K562 (cell line): ENCODE data around the gene MYO1D. TPM values are rescaled to one million over a fixed set of nuclear protein-coding genes. Genes with fewer than 3 reads are reported as not detected.

Experiments used
- ATAC-seq: fragments of 200-7000 bp; cut with Tn5 transposase; 3 replicates; pipeline ENCODE4 v1.9.1; 2020; ENCODE audit warnings: moderate library complexity
- BruUV-seq: library from RNA; stranded (reverse); fragments of 400-500 nt; replicated peaks from 2 replicates; lab custom pipeline; 2021; lab: Mats Ljungman, UMichigan
- CTCF ChIA-PET: fragments of 300-600 bp; formaldehyde crosslinking; extraction: SDS; loops from one replicate; lab custom pipeline; 2021; ENCODE audit warnings: low intra/inter-chr PET ratio; lab: Yijun Ruan, JAX
- POLR2A ChIA-PET: fragments of 300-600, 350-650 bp; sonication (Branson Sonifier 250); formaldehyde crosslinking; extraction: SDS; loops from one replicate; lab custom pipeline; 2021; ENCODE audit warnings: antibody characterized with exemption, inconsistent platforms; lab: Yijun Ruan, JAX
- DNase-seq, 4 experiments: peaks; one replicate each; pipeline versions ENCODE4 v3.0.0 to v3.0.0-alpha.2; 2011 to 2018; ENCODE audit warnings: low spot score in 3 of 4, mixed read lengths in 3 of 4; ENCODE audit errors: extremely low read depth in 1 of 4
- FAIRE-seq: peaks from 2 replicates; lab custom pipeline; 2011; peaks lifted over from hg19 to GRCh38; lab: Jason Lieb, UNC
- H2AFZ ChIP-seq: 2 replicates; pipeline ENCODE4 v1.6.0; 2011; ENCODE audit warnings: low read depth, low read length, control low read depth, inconsistent platforms
- H3K27ac ChIP-seq: fragments of 200-600 bp; 3 replicates; pipeline ENCODE4 v1.8.0; 2011; ENCODE audit warnings: low read depth, mild to moderate bottlenecking, control low read depth, inconsistent platforms, low read length, moderate library complexity, mixed read lengths; ENCODE audit errors: extremely low read depth
- H3K27me3 ChIP-seq, 2 experiments: fragments of 300-600 bp in 1 of 2; 2 replicates in 1 of 2; 3 replicates in 1 of 2; pipeline versions ENCODE4 v1.6.0 to v1.8.0; 2011; ENCODE audit warnings: inconsistent platforms in 2 of 2, low read length in 2 of 2, mild to moderate bottlenecking in 1 of 2, mixed read lengths in 1 of 2, moderate library complexity in 1 of 2; ENCODE audit not compliant: control insufficient read depth in 2 of 2, insufficient read depth in 2 of 2
- H3K36me3 ChIP-seq: fragments of 300-600 bp; 3 replicates; pipeline ENCODE4 v1.8.0; 2011; ENCODE audit warnings: mild to moderate bottlenecking, low read length, inconsistent platforms; ENCODE audit not compliant: control insufficient read depth, insufficient read depth
- H3K4me1 ChIP-seq, 2 experiments: fragments of 200-600 bp in 1 of 2; replicated peaks in 1 of 2; 2 replicates in 1 of 2; 3 replicates in 1 of 2; pipeline versions ENCODE4 v1.5.1 to v1.8.0; 2011; ENCODE audit warnings: inconsistent platforms in 2 of 2, low read length in 2 of 2, mild to moderate bottlenecking in 1 of 2, mixed read lengths in 1 of 2, moderate library complexity in 1 of 2; ENCODE audit not compliant: control insufficient read depth in 2 of 2, insufficient read depth in 2 of 2
- H3K4me2 ChIP-seq: 2 replicates; pipeline ENCODE4 v1.6.1; 2011; ENCODE audit warnings: low read length, control low read depth, inconsistent platforms, mixed read lengths; ENCODE audit not compliant: insufficient read depth
- H3K4me3 ChIP-seq: fragments of 200-600 bp; sonication (generic), shearing (Covaris generic); 2 replicates; pipeline ENCODE4 v1.5.1; 2016; ENCODE audit warnings: control low read depth, inconsistent platforms
- H3K79me2 ChIP-seq: fragments of 200-600 bp; 3 replicates; pipeline ENCODE4 v1.8.0; 2011; ENCODE audit warnings: low read length, inconsistent platforms; ENCODE audit not compliant: control insufficient read depth, insufficient read depth
- H3K9ac ChIP-seq, 2 experiments: 2 replicates each; pipeline versions ENCODE4 v1.6.0 to v1.6.1; 2011; ENCODE audit warnings: low read depth in 2 of 2, low read length in 2 of 2, control low read depth in 1 of 2, inconsistent platforms in 1 of 2, mild to moderate bottlenecking in 1 of 2, mixed read lengths in 1 of 2; ENCODE audit not compliant: insufficient read depth in 1 of 2
- H3K9me1 ChIP-seq: one replicate; pipeline ENCODE4 v1.6.0; 2011; ENCODE audit warnings: inconsistent platforms, mild to moderate bottlenecking, low read length, moderate library complexity; ENCODE audit not compliant: control insufficient read depth, insufficient read depth
- H3K9me3 ChIP-seq: replicated peaks from 2 replicates; pipeline ENCODE4 v1.5.1; 2011; ENCODE audit warnings: low read depth, low read length, inconsistent platforms; ENCODE audit not compliant: control insufficient read depth, insufficient read depth
- H4K20me1 ChIP-seq: replicated peaks from 2 replicates; pipeline ENCODE4 v1.6.1; 2011; ENCODE audit warnings: low read length, inconsistent platforms, mixed read lengths; ENCODE audit not compliant: control insufficient read depth, insufficient read depth
- DMBX1 ChIP-seq: fragments of 250-450 bp; sonication (Bioruptor Pico); IDR thresholded peaks from 2 replicates; pipeline ENCODE4 v1.8.0; 2022; ENCODE audit warnings: inconsistent platforms, mild to moderate bottlenecking, moderate library complexity, borderline replicate concordance
- ELF1 ChIP-seq: fragments of 200-800 bp; sonication (Bioruptor generic); IDR thresholded peaks from 2 replicates; pipeline ENCODE4 v1.6.1; 2016; ENCODE audit warnings: missing genetic modification characterization, missing compliant biosample characterization
- ZNF584 ChIP-seq: fragments of 200-800 bp; sonication (Bioruptor generic); IDR thresholded peaks from 2 replicates; pipeline ENCODE4 v1.6.1; 2016; ENCODE audit warnings: low read depth, mild to moderate bottlenecking, missing genetic modification characterization, missing compliant biosample characterization
- ZNF592 ChIP-seq: fragments of 450-650 bp; IDR thresholded peaks from 2 replicates; pipeline ENCODE4 v1.6.1; 2017; ENCODE audit warnings: antibody characterized with exemption, mild to moderate bottlenecking
- WGBS: fragments of 100-300 bp; shearing (Covaris generic); methylation state at CpG from one replicate; pipeline ENCODE4 v1.1.6; 2016; ENCODE audit warnings: low coverage, mixed read lengths; ENCODE audit not compliant: insufficient coverage; ENCODE audit errors: missing lambda C conversion rate; 5-methylcytosine and 5-hydroxymethylcytosine counted together
- in situ Hi-C: fragments of 300-500 bp; cut with MboI; formaldehyde crosslinking; loops from 4 replicates; pipeline ENCODE4 v1.15.0; 2018; ENCODE audit warnings: inconsistent platforms, mixed read lengths
- intact Hi-C: fragments of 100-400 bp; cut with micrococcal nuclease; formaldehyde crosslinking; loops from 2 replicates; pipeline ENCODE4 v1.14.2; 2022
- polyA plus RNA-seq, 8 experiments: library from polyadenylated mRNA; depleted of rRNA in 4 of 8; stranded (reverse) in 5 of 8; unstranded in 3 of 8; fragments of >200 nt; fragmentation: Nextera tagmentation in 2 of 8; fragmentation: Illumina TruSeq in 1 of 8; extraction: Ambion mirVana in 2 of 8; extraction: Trizol in 1 of 8; gene quantifications; 2 replicates each; pipeline versions ENCODE4 v1.2.1 to v1.2.3, GENCODE V29; 2011 to 2014; ENCODE audit warnings: inconsistent platforms in 1 of 8, missing spikeins in 1 of 8
- total RNA-seq, 7 experiments: library from RNA; depleted of rRNA in 6 of 7; stranded (reverse); fragments of >200 nt in 6 of 7; fragmentation: Illumina TruSeq in 2 of 7; extraction: Trizol in 2 of 7; gene quantifications; 2 replicates each; pipeline versions ENCODE4 v1.2.1 to v1.2.3, GENCODE V29; 2011 to 2021; ENCODE audit warnings: low replicate concordance in 1 of 7
- TF ChIP-seq, protein P1 (sequence below), 2 experiments: fragments of 200-800 bp in 1 of 2; sonication (Bioruptor generic) in 1 of 2; sonication (generic) in 1 of 2; formaldehyde crosslinking in 1 of 2; IDR thresholded peaks in 1 of 2; conservative IDR thresholded peaks in 1 of 2; 2 replicates each; pipeline versions ENCODE4 v1.5.0 to v1.6.1; 2016 to 2020; ENCODE audit warnings: missing compliant biosample characterization in 1 of 2, missing genetic modification characterization in 1 of 2, missing genetic modification reagents in 1 of 2

MYO1D gene
- total and polyA plus RNA-seq, 9 of the 15 experiments (the other 6 are each of a cell fraction or from before 2014, with no cell fraction given) = 2.1 to 71.2 (median 45.4) TPM

- in situ Hi-C loops = loop anchor here (10.0 kb wide), 1 partner anchor 120 kb away; no protein-coding TSS in a partner anchor
Measured at GRCh38 chr17:32904891-32905290, 28.0 kb upstream of the MYO1D start.

DNA sequence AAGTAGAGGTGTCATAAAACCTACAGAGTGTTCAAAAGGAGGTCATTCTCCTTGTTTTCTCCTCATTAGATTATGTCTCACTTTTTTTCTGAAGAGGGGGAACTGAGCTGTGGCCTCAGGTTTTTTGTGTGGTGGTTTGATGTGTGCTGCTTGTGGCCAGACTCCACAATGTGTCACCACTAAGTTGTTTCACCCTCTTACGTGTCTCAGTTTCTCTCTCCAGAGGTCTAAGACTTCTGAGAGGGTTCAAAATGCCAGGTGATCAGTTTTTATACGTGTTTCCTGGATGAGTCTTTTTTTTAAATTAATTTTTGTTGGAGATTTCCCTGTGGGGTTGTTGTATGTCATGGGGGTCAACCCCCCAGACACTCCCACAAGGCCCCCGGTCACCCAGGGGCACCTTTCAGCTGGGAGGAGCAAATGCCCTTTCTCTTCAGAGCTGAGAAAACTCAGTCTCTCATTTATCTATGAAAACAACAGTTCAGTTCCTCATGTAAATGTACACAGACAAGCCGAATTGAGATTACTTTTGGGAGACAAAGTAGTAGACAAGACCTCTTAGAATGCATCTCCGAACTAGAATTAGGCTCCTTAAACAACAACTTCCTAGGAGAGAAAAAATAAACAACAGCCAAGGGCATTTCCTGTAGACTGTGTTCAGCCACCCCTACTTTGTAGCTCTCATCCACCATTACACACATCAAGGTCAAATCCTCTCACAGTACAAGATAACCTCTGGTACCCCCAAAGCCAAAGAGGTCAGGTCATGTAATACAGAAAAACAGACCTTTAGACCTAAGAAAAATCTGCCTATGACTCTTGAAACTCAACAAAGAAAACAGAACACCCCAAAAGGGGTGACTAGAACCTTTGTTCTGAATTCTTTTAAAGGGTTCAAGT is 27.1 kb upstream of the MYO1D start:
- H3K27me3 ChIP-seq = no peaks in the 10 kb centered on the region
- no peak overlapping the region; the same call in 1 of the 2 replicates for H3K4me2 ChIP-seq
- in situ Hi-C loops = loop anchor here (10.0 kb wide), 1 partner anchor 119 kb away; no protein-coding TSS in a partner anchor
- intact Hi-C loops = no loop called here
- H3K4me1 ChIP-seq = peaks cover 0 to 23% of the 10 kb centered on the region in 2 experiments; a peak in 3 of 5 replicates
- 25% methylated on average over 5 of the region's 5 CpGs for WGBS
- no peaks in the 10 kb centered on the region for H3K79me2 ChIP-seq
- no peak overlapping the region for H3K4me3 ChIP-seq
- no TSS peak for BruUV-seq
- ATAC-seq (peak; percentile 57), DNase-seq (peak in 1 of 4 experiments; percentile 40), FAIRE-seq (peak; percentile 55)
- peak overlapping the region; percentile 96 for H2AFZ ChIP-seq
- H3K9ac ChIP-seq = peak overlapping the region in 1 of 2 experiments; percentile 60; a peak in 2 of 4 replicates
- H3K9me3 ChIP-seq = no peaks in the 10 kb centered on the region
- H3K9me1 ChIP-seq = no peaks in the 10 kb centered on the region
- POLR2A ChIA-PET = interaction anchor here (0.7 to 1.3 kb wide), 4 partner anchors 9 to 417 kb away, joined by 3 to 6 read pairs (median 3); partner anchors contain the start of genes CDK5R1 and MYO1D
- peak overlapping the region; percentile 65 for H3K27ac ChIP-seq
- CTCF ChIA-PET = no interaction called here
- no peaks in the 10 kb centered on the region for H3K36me3 ChIP-seq
- no peaks in the 10 kb centered on the region for H4K20me1 ChIP-seq
- TF ChIP-seq DMBX1 (CRISPR knock-in tag) (0 out of 2 replicates have a peak, but pooled peaks have one; percentile 34), ELF1 (tag) (0 out of 2 replicates have a peak, but pooled peaks have one; percentile 26), ZNF592 (peak; percentile 73; the same call in 1 of the 2 replicates)
- TF ChIP-seq, protein P1, sequence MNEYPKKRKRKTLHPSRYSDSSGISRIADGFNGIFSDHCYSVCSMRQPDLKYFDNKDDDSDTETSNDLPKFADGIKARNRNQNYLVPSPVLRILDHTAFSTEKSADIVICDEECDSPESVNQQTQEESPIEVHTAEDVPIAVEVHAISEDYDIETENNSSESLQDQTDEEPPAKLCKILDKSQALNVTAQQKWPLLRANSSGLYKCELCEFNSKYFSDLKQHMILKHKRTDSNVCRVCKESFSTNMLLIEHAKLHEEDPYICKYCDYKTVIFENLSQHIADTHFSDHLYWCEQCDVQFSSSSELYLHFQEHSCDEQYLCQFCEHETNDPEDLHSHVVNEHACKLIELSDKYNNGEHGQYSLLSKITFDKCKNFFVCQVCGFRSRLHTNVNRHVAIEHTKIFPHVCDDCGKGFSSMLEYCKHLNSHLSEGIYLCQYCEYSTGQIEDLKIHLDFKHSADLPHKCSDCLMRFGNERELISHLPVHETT (CRISPR knock-in tag; conservative IDR thresholded peaks at IDR 0.05 in 1 of 2, IDR thresholded peaks at IDR 0.05 in 1 of 2) = peak in 1 of 2 experiments; percentile 43; a peak in 1 of 4 replicates

More at GRCh38 chr17:32904891-32905290, 28.0 kb upstream of the MYO1D start:
- CTCF ChIA-PET = no interaction called here
- 74% methylated on average over 3 of the region's 3 CpGs for WGBS
- no peak overlapping the region for H3K4me3 ChIP-seq
- H3K9me3 ChIP-seq = no peaks in the 10 kb centered on the region
- H2AFZ ChIP-seq = peak overlapping the region; percentile 45
- H3K27ac ChIP-seq = no peak overlapping the region
- H3K79me2 ChIP-seq = no peaks in the 10 kb centered on the region
- intact Hi-C loops = no loop called here
- H3K4me2 ChIP-seq = no peak overlapping the region
- DNase-seq = no peak
- no peaks in the 10 kb centered on the region for H4K20me1 ChIP-seq
- H3K9me1 ChIP-seq = no peaks in the 10 kb centered on the region
- BruUV-seq = no TSS peak
- no peak for FAIRE-seq
- H3K36me3 ChIP-seq = no peaks in the 10 kb centered on the region
- POLR2A ChIA-PET = interaction anchor here (0.7 to 0.8 kb wide), 2 partner anchors 19 to 418 kb away, joined by 3 read pairs; partner anchors contain the start of gene CDK5R1
- H3K4me1 ChIP-seq = peaks cover 0 to 20% of the 10 kb centered on the region in 2 experiments; a peak in 3 of 5 replicates
- H3K27me3 ChIP-seq = no peaks in the 10 kb centered on the region
- TF ChIP-seq ZNF584 (CRISPR knock-in tag) = no peak
- no peak overlapping the region for H3K9ac ChIP-seq
- ATAC-seq = no peak
